Body of pancreas (tissue), 4 donors: Measurements from ENCODE around the gene AKR1C1. TPM values are rescaled to one million over a fixed set of nuclear protein-coding genes. Genes with fewer than 3 reads are reported as not detected.
"Not testable (repeated sequence)": the region's sequence is repeated elsewhere in the genome, so short reads cannot be mapped to it uniquely, and the experiment has no call there.

Source experiments
- ATAC-seq: fragments of 150-250 bp; one replicate; pipeline ENCODE4 v1.9.1; 2016
- DNase-seq, 4 donors: peaks; one replicate each; pipeline ENCODE4 v3.0.0-alpha.2; 2019
- H3K27ac ChIP-seq, 4 donors: fragments of 200-600 bp; sonication (generic); 1 replicate in 3 of 4; 2 replicates in 1 of 4; pipeline versions ENCODE4 v1.5.1 to v1.6.1; 2016 to 2019; ENCODE audit warnings: mild to moderate bottlenecking in 1 of 4, mixed read lengths in 1 of 4, moderate library complexity in 1 of 4
- H3K27me3 ChIP-seq, 2 donors: fragments of 200-600 bp; sonication (generic); one replicate each; pipeline ENCODE4 v1.6.0; 2016; ENCODE audit warnings: mild to moderate bottlenecking in 1 of 2
- H3K36me3 ChIP-seq, 2 donors: fragments of 200-600 bp; sonication (generic); replicated peaks in 1 of 2; 2 replicates each; pipeline ENCODE4 v1.5.1; 2016; ENCODE audit warnings: low read depth in 2 of 2; ENCODE audit not compliant: insufficient read depth in 1 of 2
- H3K4me1 ChIP-seq: fragments of 200-600 bp; sonication (generic); one replicate; pipeline ENCODE4 v1.6.0; 2016
- H3K4me3 ChIP-seq, 2 donors: fragments of 200-600 bp; sonication (generic); 1 replicate in 1 of 2; 2 replicates in 1 of 2; pipeline ENCODE4 v1.5.1; 2016 to 2019
- H3K9me3 ChIP-seq, 3 donors: fragments of 200-600 bp; sonication (generic); 1 replicate in 2 of 3; 2 replicates in 1 of 3; pipeline ENCODE4 v1.5.1; 2016
- POLR2A ChIP-seq, 3 donors: fragments of 450-650 bp; IDR thresholded peaks; one replicate each; pipeline ENCODE4 v1.6.1; 2016; ENCODE audit warnings: antibody characterized with exemption in 3 of 3, mild to moderate bottlenecking in 2 of 3
- WGBS, 2 donors: methylation state at CpG; one replicate each; pipeline ENCODE4 v1.1.5; 2017; 5-methylcytosine and 5-hydroxymethylcytosine counted together
- intact Hi-C: fragments of 100-400 bp; cut with DNase I; formaldehyde crosslinking; loops from one replicate; pipeline ENCODE4 v1.15.1; 2023
- total RNA-seq, 2 donors: library from RNA; depleted of rRNA; stranded (reverse); fragments of >200 nt; gene quantifications; one replicate each; pipeline ENCODE4 v1.1.0, GENCODE V29; 2016
- TF ChIP-seq, protein P1 (sequence below), 7 experiments: fragments of 450-650 bp in 4 of 7; fragments of 200-600 bp in 3 of 7; sonication (generic) in 3 of 7; IDR thresholded peaks; one replicate each; pipeline ENCODE4 v1.5.1; 2016 to 2019; ENCODE audit warnings: antibody characterized with exemption in 7 of 7

AKR1C1 gene
- total RNA-seq, 2 donors from 2014 or later = 18.9 to 49.4 TPM

DNA sequence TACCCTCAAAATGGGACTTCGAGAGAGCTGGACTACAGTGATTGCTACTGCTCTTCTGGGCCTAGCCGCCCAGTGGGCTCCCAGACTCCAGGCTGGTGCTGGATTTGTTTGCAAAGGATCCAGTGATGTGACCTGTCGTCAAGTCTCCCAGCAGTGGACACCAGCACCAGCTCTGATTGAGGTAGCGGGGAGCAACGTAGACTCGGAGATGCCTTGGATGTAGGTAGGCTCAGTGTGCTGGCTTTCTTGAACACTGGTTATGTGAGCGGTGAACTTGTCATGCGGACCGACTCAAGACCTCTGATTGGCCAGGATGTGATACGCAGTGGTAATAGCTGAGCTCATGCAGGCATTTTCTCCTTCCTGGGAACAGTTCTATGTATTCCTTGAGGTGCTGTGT lies 21.0 kb downstream of the AKR1C1 start:
- TF ChIP-seq POLR2A (IDR thresholded peaks at IDR 0.05) = peak in 1 of 3 donors; percentile 33
- TF ChIP-seq, protein P1, sequence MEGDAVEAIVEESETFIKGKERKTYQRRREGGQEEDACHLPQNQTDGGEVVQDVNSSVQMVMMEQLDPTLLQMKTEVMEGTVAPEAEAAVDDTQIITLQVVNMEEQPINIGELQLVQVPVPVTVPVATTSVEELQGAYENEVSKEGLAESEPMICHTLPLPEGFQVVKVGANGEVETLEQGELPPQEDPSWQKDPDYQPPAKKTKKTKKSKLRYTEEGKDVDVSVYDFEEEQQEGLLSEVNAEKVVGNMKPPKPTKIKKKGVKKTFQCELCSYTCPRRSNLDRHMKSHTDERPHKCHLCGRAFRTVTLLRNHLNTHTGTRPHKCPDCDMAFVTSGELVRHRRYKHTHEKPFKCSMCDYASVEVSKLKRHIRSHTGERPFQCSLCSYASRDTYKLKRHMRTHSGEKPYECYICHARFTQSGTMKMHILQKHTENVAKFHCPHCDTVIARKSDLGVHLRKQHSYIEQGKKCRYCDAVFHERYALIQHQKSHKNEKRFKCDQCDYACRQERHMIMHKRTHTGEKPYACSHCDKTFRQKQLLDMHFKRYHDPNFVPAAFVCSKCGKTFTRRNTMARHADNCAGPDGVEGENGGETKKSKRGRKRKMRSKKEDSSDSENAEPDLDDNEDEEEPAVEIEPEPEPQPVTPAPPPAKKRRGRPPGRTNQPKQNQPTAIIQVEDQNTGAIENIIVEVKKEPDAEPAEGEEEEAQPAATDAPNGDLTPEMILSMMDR (IDR thresholded peaks at IDR 0.05) = no peak
- peak in 3 of 4 donors; percentile 6 to 70 (median 12) for DNase-seq
- Histone ChIP-seq H3K27me3 (no peaks in the 10 kb centered on the region), H3K4me1 (peaks cover 41% of the 10 kb centered on the region), H3K27ac (peak overlapping the region; percentile 38 to 87 (median 84)), H3K9me3 (no peaks in the 10 kb centered on the region), H3K4me3 (no peak overlapping the region), H3K36me3 (no peaks in the 10 kb centered on the region)
- no peak for ATAC-seq
- WGBS, 2 donors = 86 to 91% methylated on average over 10 of the region's 10 CpGs
- intact Hi-C loops = no loop called here

DNA sequence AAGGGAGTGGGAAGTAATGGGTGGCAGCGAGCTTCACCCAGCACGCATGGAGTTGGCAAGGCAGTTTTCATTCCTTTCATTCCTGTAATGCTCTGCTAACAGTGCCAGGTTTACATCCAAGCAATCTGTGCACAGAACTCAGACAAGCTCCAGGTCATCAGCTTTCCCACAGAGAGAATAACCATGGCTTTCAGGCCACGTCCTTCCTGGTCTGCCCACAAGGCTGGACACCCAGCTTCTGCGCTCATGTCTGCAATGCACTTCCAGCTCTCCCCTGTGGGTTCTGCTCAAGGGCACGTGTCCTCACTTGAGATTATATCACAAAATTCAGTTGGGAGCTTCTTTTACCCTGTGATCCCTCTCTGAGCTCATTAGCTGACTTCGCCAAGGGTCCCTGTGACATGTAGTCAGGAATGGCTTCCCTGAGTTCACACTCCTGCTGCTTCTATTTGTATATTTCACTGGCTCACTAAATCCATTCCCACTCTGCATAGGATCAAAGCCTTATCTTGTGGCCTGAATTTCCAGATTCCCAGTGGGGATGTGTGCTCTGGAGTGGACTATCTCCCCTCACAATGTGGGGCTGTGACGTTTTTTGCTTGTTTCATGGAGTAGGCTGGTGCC lies 21.9 kb downstream of the AKR1C1 start:
- Histone ChIP-seq H3K4me1 (peaks cover 41% of the 10 kb centered on the region), H3K27ac (peak overlapping the region; percentile 38 to 87 (median 84)), H3K4me3 (no peak overlapping the region), H3K9me3 (no peaks in the 10 kb centered on the region), H3K27me3 (no peaks in the 10 kb centered on the region), H3K36me3 (no peaks in the 10 kb centered on the region)
- DNase-seq (peak in 3 of 4 donors; percentile 28 to 54 (median 33)), ATAC-seq (no peak)
- intact Hi-C loops = no loop called here
- TF ChIP-seq, protein P1 (IDR thresholded peaks at IDR 0.05) = peak in 4 of 7 experiments; percentile 11 to 30 (median 16)
- TF ChIP-seq POLR2A (IDR thresholded peaks at IDR 0.05) = peak in 1 of 3 donors; percentile 7
- WGBS, 2 donors = 52 to 77% methylated on average over 6 to 7 of the region's 7 CpGs

DNA sequence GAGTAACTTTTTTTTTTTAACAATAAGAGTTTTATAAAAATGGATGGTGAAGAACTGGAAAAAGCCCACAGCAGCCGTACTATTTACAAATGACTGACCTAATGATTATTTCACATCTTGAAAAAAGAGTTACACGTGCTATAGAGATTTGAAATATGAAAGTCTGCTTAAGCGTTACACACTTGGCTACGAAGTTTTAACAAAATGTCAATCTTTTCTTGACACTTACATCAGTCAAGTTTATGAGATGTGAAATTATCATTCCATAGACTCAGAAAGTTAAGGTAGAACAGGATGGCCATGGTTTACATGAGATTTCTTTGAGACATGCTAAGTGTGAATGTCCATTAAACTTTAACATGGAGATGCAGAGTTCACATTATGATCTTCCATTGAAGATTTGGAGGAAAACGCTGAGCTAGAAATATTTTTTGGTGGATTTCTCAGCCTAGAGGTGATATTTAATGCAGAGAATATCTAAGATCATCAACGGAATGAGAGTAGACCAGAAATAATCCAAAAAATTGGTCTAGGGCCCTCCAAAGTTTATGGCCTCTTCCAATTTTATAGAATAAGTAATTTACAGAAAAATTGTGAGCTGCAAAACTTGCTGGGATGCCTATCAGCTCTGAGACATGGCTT lies 24.9 kb downstream of the AKR1C1 start:
- H3K4me1 ChIP-seq = peaks cover 21% of the 10 kb centered on the region
- ATAC-seq, H3K27ac ChIP-seq, H3K36me3 ChIP-seq, H3K9me3 ChIP-seq, intact Hi-C loops, H3K27me3 ChIP-seq, H3K4me3 ChIP-seq, DNase-seq: not testable (repeated sequence)
- WGBS, 2 donors = 92 to 94% methylated on average over 6 of the region's 6 CpGs

DNA sequence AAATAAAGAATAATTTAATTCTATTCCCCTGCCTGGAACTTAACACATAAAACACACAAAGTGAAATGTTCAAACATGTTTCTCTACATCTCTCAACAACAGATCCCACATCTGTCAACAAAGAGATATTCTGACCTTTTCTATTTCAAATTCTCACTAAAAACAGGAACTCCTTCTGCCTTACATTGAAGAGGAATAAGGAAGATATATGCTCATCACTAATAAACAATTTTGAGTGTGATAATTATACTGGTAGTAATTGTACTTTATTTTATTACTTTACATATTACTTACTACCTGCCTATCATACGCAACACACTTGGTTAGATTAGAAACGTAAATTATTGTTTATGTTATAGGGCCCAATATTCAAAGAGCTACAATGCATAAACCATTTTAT lies 27.0 kb downstream of the AKR1C1 start:
- Histone ChIP-seq H3K9me3 (no peaks in the 10 kb centered on the region), H3K4me1 (peaks cover 3% of the 10 kb centered on the region), H3K4me3 (no peak overlapping the region), H3K36me3 (no peaks in the 10 kb centered on the region), H3K27me3 (no peaks in the 10 kb centered on the region), H3K27ac (no peak overlapping the region)
- TF ChIP-seq, protein P1 (IDR thresholded peaks at IDR 0.05) = no peak
- TF ChIP-seq POLR2A (IDR thresholded peaks at IDR 0.05) = no peak
- intact Hi-C loops = no loop called here
- DNase-seq (no peak), ATAC-seq (no peak)
- WGBS, 2 donors = 94 to 96% methylated on average over 2 of the region's 2 CpGs

DNA sequence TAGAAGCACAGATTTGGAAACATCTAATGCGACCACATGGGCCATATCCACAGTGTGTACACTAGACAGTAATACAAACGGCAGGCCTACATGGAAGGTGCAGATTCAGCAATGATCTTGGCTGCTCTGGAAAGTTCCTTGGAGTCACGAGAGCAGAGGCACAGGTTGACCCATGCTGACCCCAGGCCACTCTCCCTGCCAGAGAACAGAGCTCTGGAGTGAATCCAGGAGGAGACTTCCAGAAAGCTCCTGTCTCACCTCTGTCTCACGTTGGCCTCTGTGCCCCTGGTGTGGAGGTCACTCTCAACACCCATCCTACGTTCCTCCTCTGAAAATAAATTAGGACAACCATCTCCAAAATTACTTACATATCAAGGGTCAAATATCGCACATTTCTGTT lies 28.2 kb downstream of the AKR1C1 start:
- H3K4me3 ChIP-seq, intact Hi-C loops, H3K27me3 ChIP-seq, ATAC-seq, H3K27ac ChIP-seq, H3K36me3 ChIP-seq, H3K9me3 ChIP-seq, DNase-seq, H3K4me1 ChIP-seq: not testable (repeated sequence)
- 83 to 93% methylated on average over 2 to 3 of the region's 6 CpGs for WGBS, 2 donors

DNA sequence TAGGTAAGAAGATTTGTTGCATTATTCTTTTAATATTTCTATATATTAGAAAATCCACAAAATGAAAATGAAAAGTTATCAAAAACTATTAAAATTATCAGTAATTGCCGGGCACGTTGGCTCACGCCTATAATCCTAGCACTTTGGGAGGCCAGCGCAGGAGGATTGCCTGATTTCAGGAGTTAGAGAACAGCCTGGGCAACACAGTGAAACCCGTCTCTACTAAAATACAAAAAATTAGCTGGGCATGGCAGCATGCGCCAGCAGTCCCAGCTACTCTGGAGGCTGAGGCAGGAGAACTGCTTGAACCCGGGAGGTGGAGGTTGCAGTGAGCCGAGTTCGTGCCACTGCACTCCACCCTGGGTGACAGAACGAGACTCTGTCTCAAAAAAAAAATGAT lies 29.3 kb downstream of the AKR1C1 start:
- H3K27ac ChIP-seq, H3K27me3 ChIP-seq, H3K9me3 ChIP-seq, DNase-seq, H3K4me3 ChIP-seq, H3K36me3 ChIP-seq, H3K4me1 ChIP-seq, ATAC-seq, intact Hi-C loops: not testable (repeated sequence)
- 90 to 93% methylated on average over 10 of the region's 10 CpGs for WGBS, 2 donors

DNA sequence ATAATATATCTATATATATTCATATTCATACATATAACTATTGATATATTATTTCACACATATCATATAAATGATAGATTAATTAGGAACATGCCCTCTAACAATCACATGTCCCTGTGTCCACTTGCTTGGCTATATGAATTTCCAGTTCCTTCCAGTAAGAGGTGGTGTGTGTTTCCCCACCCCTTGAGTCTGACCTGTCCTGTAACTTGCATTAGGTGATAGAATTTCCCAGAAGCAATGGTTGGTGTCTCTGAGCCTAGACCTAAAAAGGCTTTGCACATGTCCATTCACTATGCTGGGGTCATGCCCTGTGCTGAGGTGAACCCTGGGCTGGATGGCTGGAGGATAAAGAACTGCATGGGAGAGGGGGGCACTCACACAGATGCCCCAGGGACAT lies 31.0 kb downstream of the AKR1C1 start:
- ATAC-seq, H3K27ac ChIP-seq, H3K4me3 ChIP-seq, H3K36me3 ChIP-seq, H3K4me1 ChIP-seq, DNase-seq, H3K27me3 ChIP-seq, H3K9me3 ChIP-seq, intact Hi-C loops: not testable (repeated sequence)
